ENCODE measurements around the gene ZNF275. TPM values are rescaled to one million over a fixed set of nuclear protein-coding genes. Genes with fewer than 3 reads are reported as not detected.
A peak's percentile ranks its signal among the peaks of the same experiment; 100 is the strongest.

Gene ZNF275
- total and polyA plus RNA-seq, 2 experiments from 2014 or later, result 4.0 to 10.2 TPM

- DNase-seq (ENCODE audit: low spot score), result no peak
- 58% methylated on average over 3 of the region's 13 CpGs for WGBS (ENCODE audit: low lambda C conversion rate, missing lambda C conversion rate)
- Histone ChIP-seq H3K4me3 (no peak overlapping the region), H3K4me2 (no peak overlapping the region), H3K9me3 (ENCODE audit: low read depth) (no peaks in the 10 kb centered on the region), H3K36me3 (replicated peaks; ENCODE audit: insufficient read depth, low read depth) (no peaks in the 10 kb centered on the region), H3K9me2 (replicated peaks; ENCODE audit: insufficient read depth) (no peaks in the 10 kb centered on the region), H3K4me1 (ENCODE audit: insufficient read depth) (no peaks in the 10 kb centered on the region), H2AFZ (no peak overlapping the region), H3K79me2 (no peaks in the 10 kb centered on the region), H3K27ac (no peak overlapping the region), H4K20me1 (ENCODE audit: insufficient read depth, poor library complexity, severe bottlenecking) (no peaks in the 10 kb centered on the region), H3K27me3 (no peaks in the 10 kb centered on the region)
- TF ChIP-seq EZH2phosphoT487 (IDR thresholded peaks at IDR 0.05; ENCODE audit: low read depth, severe bottlenecking, unreplicated experiment), result no peak
- TF ChIP-seq EZH2 (IDR thresholded peaks at IDR 0.05; ENCODE audit: borderline replicate concordance), result no peak
- no peak for TF ChIP-seq CTCF (IDR thresholded peaks at IDR 0.05; ENCODE audit: poor library complexity)
Observed at GRCh38 chrX:153320555-153321184, 13.3 kb upstream of the ZNF275 start.

GRCh38 chrX:153321381-153322124 is 12.4 kb upstream of the ZNF275 start, which contains the start of gene PNMA6F:
Gene PNMA6F, minus strand, starts transcription at chrX:153321767. Its CDS starts 1,093 bp downstream, at chrX:153320674.
- Histone ChIP-seq H4K20me1 (ENCODE audit: insufficient read depth, poor library complexity, severe bottlenecking) (no peaks in the 10 kb centered on the region), H3K4me2 (no peak within 1 kb of the TSS), H3K27ac (no peak within 1 kb of the TSS), H3K4me3 (no peak within 1 kb of the TSS), H2AFZ (no peak within 1 kb of the TSS), H3K36me3 (replicated peaks; ENCODE audit: insufficient read depth, low read depth) (no peaks in the 10 kb centered on the region), H3K27me3 (no peaks in the 10 kb centered on the region), H3K9me2 (replicated peaks; ENCODE audit: insufficient read depth) (no peaks in the 10 kb centered on the region), H3K4me1 (ENCODE audit: insufficient read depth) (no peaks in the 10 kb centered on the region), H3K79me2 (no peaks in the 10 kb centered on the region), H3K9me3 (ENCODE audit: low read depth) (peaks cover 4% of the 10 kb centered on the region)
- DNase-seq (ENCODE audit: low spot score), result no peak
- WGBS (ENCODE audit: low lambda C conversion rate, missing lambda C conversion rate), result 61% methylated on average over 28 of the region's 36 CpGs
- no peak for TF ChIP-seq EZH2phosphoT487 (IDR thresholded peaks at IDR 0.05; ENCODE audit: low read depth, severe bottlenecking, unreplicated experiment)

GRCh38 chrX:153327561-153327960 is 6.4 kb upstream of the ZNF275 start:
- WGBS (ENCODE audit: low lambda C conversion rate, missing lambda C conversion rate), result 86% methylated on average over 4 of the region's 4 CpGs
- DNase-seq (ENCODE audit: low spot score), result no peak
- Histone ChIP-seq H3K27ac (no peak overlapping the region), H3K9me2 (replicated peaks; ENCODE audit: insufficient read depth) (no peaks in the 10 kb centered on the region), H2AFZ (no peak overlapping the region), H3K9me3 (ENCODE audit: low read depth) (peaks cover 4% of the 10 kb centered on the region), H3K4me3 (no peak overlapping the region), H4K20me1 (ENCODE audit: insufficient read depth, poor library complexity, severe bottlenecking) (no peaks in the 10 kb centered on the region), H3K4me2 (no peak overlapping the region), H3K27me3 (no peaks in the 10 kb centered on the region), H3K36me3 (replicated peaks; ENCODE audit: insufficient read depth, low read depth) (no peaks in the 10 kb centered on the region), H3K4me1 (ENCODE audit: insufficient read depth) (no peaks in the 10 kb centered on the region), H3K79me2 (no peaks in the 10 kb centered on the region)
- TF ChIP-seq EZH2phosphoT487 (IDR thresholded peaks at IDR 0.05; ENCODE audit: low read depth, severe bottlenecking, unreplicated experiment), result no peak
- TF ChIP-seq CTCF (IDR thresholded peaks at IDR 0.05; ENCODE audit: poor library complexity), result no peak
- TF ChIP-seq EZH2 (IDR thresholded peaks at IDR 0.05; ENCODE audit: borderline replicate concordance), result no peak

- WGBS (ENCODE audit: low lambda C conversion rate, missing lambda C conversion rate), result 81% methylated on average over 2 of the region's 2 CpGs
- no peak for DNase-seq (ENCODE audit: low spot score)
- H4K20me1 ChIP-seq (ENCODE audit: insufficient read depth, poor library complexity, severe bottlenecking), result peaks cover 2% of the 10 kb centered on the region
- H3K79me2 ChIP-seq, result peaks cover 23% of the 10 kb centered on the region
- H3K4me1 ChIP-seq (ENCODE audit: insufficient read depth), result peaks cover 6% of the 10 kb centered on the region
- H3K9me3 ChIP-seq (ENCODE audit: low read depth), result no peaks in the 10 kb centered on the region
- H3K36me3 ChIP-seq (replicated peaks; ENCODE audit: insufficient read depth, low read depth), result no peaks in the 10 kb centered on the region
- no peak overlapping the region for H3K4me3 ChIP-seq
- H2AFZ ChIP-seq, result peak overlapping the region; percentile 40
- H3K9me2 ChIP-seq (replicated peaks; ENCODE audit: insufficient read depth), result no peaks in the 10 kb centered on the region
- peak overlapping the region; percentile 22 for H3K27ac ChIP-seq
- TF ChIP-seq CTCF (IDR thresholded peaks at IDR 0.05; ENCODE audit: poor library complexity) (no peak), EZH2 (IDR thresholded peaks at IDR 0.05; ENCODE audit: borderline replicate concordance) (no peak), EZH2phosphoT487 (IDR thresholded peaks at IDR 0.05; ENCODE audit: low read depth, severe bottlenecking, unreplicated experiment) (no peak)
- H3K4me2 ChIP-seq, result peak overlapping the region; percentile 84
- H3K27me3 ChIP-seq, result no peaks in the 10 kb centered on the region
Observed at GRCh38 chrX:153333266-153333665, 687 bp upstream of the ZNF275 start.

All from hepatocyte (in vitro differentiated cells).